Suppressor macrophage treated with lipopolysaccharide for 1 hour (primary cell): Measurements from ENCODE around the gene VWF.
A peak's percentile ranks its signal among the peaks of the same experiment; 100 is the strongest.

Experiments used
- DNase-seq, 3 donors: peaks; one replicate each; pipeline ENCODE4 v3.0.0-alpha.2; 2020 to 2022

VWF gene

GRCh38 chr12:6076776-6077691 lies 47.4 kb downstream of the VWF start:
- DNase-seq: no peak

- DNase-seq: peak in 2 of 3 donors; percentile 36 to 39
Measured at GRCh38 chr12:6076346-6076745, 48.1 kb downstream of the VWF start.

DNA sequence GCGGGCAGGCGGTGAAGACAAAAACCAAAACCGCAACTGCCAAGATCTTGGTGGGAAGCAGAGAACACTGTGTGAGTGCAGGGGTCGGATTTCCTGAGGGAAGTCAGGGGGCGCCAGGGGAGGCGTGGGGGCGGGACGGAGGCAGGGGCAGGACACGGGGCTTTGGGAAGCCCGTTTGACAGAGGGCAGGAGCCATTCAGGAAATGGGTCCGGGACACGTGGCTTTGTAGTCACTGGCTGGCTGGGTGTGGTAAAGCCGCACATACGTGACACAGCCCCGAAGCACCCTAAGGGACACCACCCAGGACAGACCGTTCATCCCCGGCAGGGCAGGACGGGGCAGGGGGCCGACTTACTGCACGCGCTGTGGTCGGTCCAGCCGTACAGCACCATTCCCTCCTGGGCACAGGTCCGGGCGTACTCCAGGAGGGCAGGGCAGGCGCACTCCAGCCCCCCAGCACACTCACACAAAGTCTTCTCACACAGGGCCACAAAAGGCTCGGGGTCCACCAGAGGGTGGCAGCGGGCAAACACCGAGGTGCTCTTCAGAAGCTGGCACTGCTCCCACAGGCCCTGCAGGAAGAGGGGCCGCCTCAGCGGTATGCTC lies 49.4 kb downstream of the VWF start:
- DNase-seq: peak; percentile 66 to 81 (median 70)

- DNase-seq: no peak
Measured at GRCh38 chr12:6074427-6074826, 50.0 kb downstream of the VWF start.

DNA sequence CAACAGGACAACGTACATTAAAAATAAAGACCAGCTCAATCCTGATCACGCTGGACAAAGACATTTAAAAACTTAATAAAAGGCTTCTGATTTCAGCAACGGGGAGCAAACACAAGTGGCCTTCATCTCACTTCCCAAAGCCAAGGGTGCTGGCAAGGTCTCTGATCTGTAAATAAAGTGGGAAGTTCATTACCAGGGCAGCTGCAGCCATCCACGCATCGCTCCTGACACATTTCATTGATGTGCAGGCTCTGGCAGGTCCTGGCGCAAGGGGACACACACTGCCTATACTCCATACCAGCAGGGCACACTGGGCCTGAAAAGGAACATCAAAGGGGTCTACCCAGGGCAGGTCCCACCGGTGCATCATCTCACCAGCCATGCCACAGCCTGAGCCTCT lies 51.0 kb downstream of the VWF start:
- peak; percentile 49 to 55 (median 53) for DNase-seq

GRCh38 chr12:6072302-6072752 lies 52.1 kb downstream of the VWF start:
- peak; percentile 41 to 61 (median 46) for DNase-seq

DNA sequence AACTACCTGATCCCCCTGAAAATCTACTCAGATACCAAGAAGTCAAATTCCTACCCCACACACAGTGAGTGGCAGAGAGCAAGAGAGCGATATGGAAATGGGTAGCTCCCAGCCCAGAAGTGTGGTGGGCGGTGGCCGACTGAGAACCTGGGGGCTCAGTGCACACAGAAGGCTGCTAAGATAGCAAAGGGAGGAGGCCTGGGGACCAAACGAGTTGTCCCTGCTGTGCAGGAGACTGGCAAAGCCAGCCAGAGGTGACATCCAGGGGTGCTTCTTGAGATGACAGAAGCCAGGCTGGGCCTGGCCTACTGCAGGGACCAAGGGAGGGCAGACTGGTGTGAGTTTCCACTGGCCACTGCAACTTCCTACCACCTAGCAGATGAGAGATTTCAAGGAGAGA lies 52.9 kb downstream of the VWF start:
- DNase-seq: no peak

- DNase-seq: no peak
Measured at GRCh38 chr12:6070472-6071257, 53.8 kb downstream of the VWF start.

GRCh38 chr12:6069437-6070093 lies 54.9 kb downstream of the VWF start:
- DNase-seq: peak; percentile 89 to 93 (median 92)

DNA sequence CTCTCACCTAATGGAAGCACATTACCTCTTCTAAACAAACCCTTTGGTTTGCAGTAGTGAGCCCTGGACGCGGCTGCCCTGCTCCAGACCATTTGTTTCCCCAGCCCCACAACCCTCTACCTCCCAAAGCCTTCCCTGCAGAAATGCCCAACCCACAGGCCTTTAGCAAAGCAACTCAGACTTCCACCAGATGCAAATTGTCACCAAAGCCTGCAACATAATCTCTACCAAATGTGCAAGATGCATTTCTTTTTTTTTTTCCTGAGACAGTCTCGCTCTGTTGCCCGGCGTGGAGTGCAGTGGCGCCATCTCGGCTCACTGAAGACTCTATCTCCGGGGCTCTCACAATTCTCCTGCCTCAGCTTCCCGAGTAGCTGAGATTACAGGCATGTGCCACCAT lies 56.2 kb downstream of the VWF start:
- DNase-seq: no peak

- DNase-seq: peak in 1 of 3 donors; percentile 17
Measured at GRCh38 chr12:6067152-6067916, 57.1 kb downstream of the VWF start.

- no peak for DNase-seq
Measured at GRCh38 chr12:6066651-6067050, 57.8 kb downstream of the VWF start.

DNA sequence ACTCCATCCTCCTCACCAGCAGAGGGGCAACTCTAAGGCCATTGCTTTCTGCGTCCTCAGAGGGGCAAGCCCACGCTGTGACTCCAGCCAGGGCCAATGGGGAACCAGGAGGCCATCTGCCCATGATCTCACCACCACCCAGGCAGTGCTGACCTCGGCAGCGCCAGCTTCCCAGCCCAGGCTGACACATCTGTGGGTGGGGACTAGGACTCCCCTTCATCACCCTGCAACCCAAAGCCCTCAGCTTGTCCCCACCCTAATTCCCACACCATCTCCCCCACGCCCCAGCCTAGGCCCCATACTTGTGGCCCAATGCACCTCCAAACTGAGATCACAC lies 58.6 kb downstream of the VWF start:
- peak; percentile 93 to 94 (median 93) for DNase-seq

DNA sequence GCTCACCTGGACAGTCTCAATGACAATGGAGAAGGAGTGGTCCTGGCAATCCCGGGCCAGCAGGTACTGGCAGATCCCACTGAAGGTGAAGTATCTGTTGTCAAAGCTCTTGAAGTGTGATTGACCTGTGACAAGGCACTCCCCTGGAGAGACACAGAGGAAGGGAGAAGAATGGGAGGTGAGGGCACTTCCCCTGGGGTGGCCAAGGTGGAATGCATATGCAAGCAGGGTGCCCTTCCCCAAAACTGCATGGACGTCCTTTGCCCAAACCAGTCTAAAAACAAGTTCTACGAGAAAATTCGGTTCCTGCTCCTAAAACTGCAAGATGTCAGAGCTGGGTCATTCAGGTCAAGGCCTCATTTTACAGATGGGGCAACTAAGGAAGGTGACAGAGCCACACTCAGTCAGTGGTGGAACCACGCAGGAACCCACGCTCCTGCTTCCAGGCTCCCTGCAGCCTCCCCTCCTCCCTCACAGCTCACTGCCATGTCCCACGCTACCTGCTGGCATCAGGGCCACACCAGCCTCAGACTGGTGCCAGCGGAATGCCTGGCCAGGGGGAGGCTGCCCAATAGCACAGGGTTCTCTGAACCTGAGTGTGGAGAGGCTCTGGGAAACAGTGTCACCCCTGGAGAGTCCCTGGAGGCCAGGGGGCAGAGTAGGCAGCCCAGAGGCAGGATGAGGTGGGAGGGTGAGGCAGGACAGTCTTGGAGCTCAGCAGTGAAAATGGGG lies 59.2 kb downstream of the VWF start:
- DNase-seq: no peak

DNA sequence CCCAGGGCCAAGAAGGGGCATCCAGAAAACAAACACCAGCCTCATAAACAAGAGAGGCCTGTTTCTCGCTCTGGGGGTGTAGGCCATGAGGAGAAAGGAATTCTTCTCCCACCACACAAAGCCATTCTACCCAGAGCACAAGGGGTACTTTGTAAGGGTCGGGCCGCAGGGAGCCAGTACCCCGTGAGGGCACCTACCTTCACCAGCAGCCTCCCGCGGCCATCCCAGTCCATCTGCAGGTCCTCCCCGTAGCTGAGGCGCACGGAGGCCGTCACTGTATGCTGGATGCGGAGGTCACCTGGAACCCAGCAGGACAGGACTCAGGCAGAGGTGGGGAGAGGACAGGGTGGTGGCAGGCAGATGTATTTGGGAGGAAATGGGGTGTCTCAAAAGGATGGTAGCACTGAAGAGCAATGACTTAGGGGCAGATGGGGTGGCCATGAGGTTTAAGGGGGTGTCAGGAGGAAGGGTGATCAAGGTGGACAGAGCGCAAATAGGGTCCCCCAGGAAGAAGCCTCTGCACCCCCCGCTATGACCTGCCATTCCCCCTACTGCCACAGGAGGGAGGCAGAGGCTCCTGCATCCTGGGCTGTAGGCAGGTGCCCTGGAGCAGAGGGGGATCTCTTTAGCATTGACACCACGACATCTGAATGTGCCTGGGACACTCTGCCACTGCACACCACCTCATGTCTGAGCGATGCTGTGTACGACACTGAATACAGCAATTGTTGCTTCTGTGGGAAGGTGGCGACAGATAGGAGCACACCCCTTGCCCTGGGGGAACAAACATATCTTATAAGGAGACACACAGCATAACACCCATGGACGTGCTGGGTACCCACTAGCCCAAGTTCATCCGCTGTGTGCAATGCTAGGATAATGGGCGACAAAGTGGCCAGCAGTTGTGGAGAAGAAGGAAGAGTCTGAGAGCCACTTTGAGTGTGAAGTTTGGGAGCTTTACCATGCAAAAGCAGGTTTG lies 61.4 kb downstream of the VWF start:
- DNase-seq: peak; percentile 55 to 68 (median 66)

GRCh38 chr12:6062395-6062756 lies 62.1 kb downstream of the VWF start:
- DNase-seq: peak; percentile 30 to 51 (median 48)

DNA sequence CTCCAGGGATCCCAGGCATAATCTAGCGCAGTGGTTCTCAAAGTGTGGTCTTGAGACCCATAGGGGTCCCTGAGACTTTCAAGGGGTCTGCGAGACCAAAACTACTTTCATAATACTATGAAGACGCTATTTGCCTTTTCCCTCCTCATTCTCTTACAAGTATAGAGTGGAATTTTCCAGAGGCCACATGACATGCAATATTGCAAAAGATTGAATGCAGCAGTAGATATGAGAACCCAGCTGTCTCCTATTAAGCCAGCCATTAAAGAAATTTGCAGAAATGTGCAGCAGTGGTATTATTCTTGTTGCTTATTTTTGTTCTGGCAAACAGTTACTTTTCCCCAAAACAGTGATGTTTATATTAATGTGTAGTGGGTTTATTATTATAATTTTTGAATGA lies 62.8 kb downstream of the VWF start:
- peak in 1 of 3 donors; percentile 25 for DNase-seq

GRCh38 chr12:6059860-6060565 lies 64.5 kb downstream of the VWF start:
- DNase-seq: no peak

DNA sequence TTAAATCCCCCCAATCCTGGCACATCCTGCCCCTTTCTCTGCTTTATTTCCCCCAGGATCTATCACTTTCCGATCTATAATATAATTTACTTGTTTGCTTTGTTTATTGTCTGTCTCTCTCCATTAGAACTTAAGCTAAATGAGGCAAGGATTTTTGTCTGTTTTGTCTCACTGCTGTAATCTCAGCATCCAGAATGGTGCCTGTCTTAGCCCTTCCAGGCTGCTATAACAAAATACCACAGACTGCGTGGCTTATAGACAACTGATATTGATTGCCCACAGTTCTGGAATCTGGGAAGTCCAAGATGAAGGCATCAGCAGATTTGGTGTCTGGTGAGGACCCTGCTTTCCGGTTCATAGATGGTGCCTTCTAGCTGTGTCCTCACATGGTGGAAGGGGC lies 65.2 kb downstream of the VWF start:
- no peak for DNase-seq
